GM21526 (cell line): ENCODE results near the gene AIFM3.
"Not testable (repeated sequence)": the region's sequence is repeated elsewhere in the genome, so short reads cannot be mapped to it uniquely, and the experiment has no call there.

Experiments used
- ATAC-seq: cut with Tn5 transposase; IDR thresholded peaks from one replicate; pipeline ENCODE4 v1.9.1; 2021; ENCODE audit warnings: moderate library complexity; ENCODE audit not compliant: unreplicated experiment, low FRiP score

Gene AIFM3, protein sequence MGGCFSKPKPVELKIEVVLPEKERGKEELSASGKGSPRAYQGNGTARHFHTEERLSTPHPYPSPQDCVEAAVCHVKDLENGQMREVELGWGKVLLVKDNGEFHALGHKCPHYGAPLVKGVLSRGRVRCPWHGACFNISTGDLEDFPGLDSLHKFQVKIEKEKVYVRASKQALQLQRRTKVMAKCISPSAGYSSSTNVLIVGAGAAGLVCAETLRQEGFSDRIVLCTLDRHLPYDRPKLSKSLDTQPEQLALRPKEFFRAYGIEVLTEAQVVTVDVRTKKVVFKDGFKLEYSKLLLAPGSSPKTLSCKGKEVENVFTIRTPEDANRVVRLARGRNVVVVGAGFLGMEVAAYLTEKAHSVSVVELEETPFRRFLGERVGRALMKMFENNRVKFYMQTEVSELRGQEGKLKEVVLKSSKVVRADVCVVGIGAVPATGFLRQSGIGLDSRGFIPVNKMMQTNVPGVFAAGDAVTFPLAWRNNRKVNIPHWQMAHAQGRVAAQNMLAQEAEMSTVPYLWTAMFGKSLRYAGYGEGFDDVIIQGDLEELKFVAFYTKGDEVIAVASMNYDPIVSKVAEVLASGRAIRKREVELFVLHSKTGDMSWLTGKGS

DNA sequence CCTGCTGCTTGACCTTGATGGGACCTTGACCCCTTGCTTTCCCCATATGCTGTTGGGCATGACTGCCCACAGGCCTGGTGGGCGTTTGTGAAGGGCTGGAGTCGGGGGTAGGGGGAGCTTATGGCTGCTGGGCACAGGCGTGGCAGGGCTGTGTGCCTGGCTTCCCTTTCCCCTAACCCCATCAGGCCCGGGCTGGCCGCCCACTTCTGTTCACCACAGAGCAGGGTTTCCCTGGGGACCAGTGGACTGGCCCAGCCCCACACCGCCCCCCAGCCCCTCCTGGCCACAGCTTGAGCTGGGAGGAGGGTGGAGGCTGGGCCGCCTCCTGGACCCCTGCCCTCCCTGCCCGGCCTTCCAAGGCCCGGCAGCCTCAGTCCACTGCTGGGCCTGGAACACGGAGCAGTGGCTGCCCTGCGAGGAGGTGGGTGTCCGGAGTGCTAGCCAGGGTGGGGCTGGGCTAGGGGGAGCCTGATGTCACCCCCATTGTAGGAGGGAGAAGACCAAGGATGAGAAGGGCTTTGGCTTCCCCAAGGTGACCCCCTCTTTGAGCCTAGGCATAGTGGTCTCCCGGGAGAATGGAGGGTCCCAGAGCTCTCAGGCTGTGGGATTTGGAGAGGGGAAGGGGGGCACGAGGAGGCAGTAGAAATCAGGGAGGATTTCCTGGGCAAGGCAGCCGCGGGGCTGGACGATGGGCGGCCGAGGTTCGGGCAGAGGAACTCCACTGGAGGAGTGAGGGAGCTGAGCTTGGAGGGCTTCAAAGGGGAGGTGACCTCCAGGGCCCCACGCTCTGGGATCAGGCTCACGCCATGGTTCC, at the start of gene AIFM3:
TSS of gene AIFM3 (plus strand) at position 373 of the 814 bp plus-strand sequence. CDS start 690 bp downstream, outside the sequence.
- ATAC-seq = no peak

DNA sequence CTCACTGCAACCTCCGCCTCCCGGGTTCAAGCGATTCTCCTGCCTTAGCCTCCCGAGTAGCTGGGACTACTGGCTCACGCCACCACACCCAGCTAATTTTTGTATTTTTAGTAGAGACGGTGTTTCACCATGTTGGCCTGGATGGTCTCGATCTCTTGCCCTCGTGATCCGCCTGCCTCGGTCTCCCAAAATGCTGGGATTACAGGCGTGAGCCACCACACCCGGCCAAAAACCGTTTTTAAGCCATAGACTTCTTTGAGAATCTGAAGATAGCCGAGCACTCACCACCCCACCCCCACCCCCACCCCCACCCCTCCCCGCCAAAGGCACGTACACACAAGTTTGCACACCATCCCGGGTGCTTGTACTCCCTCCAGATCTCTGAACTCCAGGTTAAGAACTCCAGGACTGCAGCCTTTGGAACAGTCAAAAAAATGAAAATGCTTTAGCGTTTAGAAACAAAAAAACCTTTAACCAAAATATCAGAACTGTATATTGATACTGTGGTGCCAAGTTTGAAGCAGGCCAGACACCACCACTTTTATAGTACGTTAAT, 48.3 kb upstream of the AIFM3 start:
- ATAC-seq = no peak

DNA sequence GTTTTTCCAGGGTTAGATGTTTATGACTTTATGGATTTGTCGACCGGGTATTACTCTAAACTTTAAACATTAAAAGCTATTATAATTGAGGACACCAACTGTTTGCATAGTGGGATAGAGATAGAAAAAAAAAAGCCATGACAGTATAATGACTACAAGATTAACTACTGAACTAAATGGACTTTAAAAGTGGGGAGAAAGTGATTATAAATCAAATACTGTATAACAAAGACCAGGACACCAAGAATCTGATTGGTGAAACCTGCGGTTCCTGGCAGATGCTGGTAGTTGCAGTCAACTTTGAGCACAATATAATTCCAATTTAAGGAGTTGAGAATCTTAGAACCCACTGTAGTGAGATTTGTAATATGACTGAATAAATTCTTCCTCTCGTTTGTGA, 47.3 kb upstream of the AIFM3 start:
- no peak for ATAC-seq

DNA sequence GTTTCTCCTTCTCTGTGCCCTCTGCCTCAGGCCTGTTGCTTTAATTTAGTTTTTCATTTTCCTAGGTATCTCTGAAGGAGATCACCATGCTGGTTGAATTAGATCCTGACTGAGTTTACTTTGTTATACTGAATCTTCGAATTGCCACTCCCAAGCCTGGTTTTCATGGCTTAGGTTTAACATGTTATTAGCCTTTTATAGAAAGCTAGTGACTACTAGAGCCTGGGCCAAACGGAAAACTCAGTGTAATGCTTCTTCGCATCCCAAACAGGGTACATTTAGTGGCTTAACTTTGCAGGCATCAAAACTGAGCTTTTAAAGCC, 46.2 kb upstream of the AIFM3 start:
- no peak for ATAC-seq

DNA sequence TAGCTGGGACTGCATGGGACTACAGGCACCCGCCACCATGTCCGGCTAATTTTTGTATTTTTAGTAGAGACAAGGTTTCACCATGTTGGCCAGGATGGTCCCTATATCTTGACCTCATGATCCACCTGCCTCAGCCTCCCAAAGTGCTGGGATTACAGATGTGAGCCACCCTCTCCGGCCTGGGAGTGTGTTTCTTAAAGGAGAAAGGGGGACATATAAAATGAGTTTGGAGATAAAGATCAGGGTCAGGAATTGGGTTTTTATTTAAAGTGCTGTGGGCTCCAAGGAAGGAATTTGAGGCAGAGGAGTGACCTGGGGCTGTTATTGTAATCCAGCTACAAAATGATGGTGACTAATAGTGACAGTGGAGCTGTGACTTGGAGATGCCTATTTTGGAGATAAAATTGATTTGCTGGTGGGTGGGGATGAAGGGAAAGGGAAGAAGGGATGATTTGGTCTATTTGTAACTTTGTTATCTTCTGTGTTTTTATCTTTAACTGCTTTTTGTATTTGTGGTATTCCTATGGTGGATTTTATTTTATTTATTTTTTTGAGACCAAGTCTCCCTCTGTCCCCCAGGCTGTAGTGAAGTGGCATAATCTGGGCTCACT, 44.8 kb upstream of the AIFM3 start:
- no peak for ATAC-seq

DNA sequence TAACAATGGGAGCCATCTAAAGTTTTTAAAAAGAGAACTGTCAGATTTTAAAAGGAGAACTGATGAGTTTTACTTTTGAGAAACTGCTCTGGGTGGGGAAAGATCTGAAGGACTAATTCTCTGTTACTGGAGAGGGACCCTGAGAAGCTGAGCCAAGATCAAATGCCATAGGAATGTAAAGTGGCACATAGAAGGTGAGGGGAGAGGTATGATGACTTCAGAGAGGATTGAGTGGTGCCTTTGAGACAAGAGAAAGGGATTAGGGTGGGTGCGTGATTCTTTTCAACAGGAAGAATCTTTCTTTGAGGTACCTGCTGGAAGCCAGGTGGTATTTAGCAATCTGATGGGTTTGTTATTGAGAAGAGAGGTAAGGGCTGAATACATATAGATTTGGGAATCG, 40.8 kb upstream of the AIFM3 start:
- no peak for ATAC-seq

DNA sequence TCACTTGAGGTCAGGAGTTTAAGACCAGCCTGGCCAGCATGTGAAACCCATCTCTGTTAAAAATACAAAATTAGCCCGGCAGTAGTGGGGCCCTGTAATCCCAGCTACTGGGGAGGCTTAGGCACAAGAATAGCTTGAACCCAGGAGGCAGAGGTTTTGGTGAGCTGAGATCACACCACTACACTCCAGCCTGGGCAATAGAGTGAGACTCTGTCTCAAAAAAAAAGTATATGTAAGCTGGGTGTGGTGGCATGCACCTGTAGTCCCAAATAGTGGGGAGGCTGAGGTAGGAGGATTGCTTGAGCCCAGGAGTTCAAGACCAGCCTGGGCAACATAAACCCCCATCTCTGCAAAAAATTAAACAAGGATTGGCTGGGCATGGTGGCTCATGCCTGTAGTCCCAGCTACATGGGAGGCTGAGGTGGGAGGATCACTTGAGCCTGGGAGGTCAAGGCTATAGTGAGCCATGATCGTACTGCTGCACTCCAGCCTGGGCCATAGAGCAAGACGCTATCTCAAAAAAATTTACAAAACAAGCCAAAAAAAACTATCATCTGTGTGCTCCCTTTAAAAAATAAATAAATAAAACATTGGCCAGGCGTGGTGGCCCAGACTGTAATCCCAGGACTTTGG, 39.0 kb upstream of the AIFM3 start:
- ATAC-seq = no peak

DNA sequence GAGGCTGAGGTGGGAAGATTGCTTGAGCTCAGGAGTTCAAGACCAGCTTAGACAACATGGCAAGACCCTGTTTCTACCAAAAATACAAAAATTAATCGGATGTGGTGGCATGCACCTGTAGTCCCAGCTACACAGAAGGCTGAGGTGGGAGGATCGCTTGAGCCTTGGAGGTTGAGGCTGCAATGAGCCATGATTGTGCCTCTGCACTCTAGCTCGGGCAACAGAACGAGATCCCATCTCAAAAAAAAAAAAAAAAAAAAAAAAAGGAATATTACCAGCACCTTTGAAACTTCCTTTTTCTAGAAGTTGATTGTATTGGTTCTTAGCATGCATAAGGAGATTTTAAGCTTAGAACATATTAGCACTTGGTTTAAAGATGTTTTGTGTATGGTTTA, 38.5 kb upstream of the AIFM3 start:
- no peak for ATAC-seq

DNA sequence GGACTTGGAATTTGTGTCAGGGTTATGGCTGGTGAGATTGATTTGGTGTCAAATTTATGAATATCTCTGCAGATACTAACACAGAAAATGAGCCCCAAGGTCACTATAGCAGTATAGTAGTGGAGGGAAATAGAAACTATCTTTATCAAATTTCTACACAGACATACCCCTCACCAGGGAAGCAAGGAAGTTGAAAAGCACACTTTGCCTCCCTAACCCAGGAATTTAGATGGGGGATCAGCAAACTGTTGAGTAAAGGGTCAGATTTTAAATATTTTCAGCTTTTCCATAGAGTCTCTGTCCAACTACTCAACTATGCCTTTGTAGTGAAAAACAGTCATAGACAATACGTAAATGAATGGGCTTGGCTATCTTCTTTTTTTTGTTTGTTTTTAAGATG, 37.1 kb upstream of the AIFM3 start:
- ATAC-seq = no peak

DNA sequence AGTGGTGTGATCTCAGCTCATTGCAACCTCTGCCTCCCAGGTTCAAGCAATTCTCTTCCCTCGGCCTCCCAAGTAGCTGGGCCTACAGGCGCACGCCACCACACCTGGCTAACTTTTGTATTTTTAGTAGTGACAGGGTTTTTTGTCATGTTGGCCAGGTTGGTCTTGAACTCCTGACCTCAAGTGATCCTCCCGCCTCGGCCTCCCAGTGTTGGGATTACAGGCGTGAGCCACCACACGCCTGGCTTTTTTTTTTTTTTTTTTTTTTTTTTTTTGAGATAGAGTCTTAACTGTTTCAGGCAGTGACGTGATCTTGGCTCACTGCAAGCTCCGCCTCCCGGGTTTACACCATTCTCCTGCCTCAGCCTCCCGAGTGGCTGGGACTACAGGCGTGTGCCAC, 36.6 kb upstream of the AIFM3 start:
- not testable (repeated sequence) for ATAC-seq

DNA sequence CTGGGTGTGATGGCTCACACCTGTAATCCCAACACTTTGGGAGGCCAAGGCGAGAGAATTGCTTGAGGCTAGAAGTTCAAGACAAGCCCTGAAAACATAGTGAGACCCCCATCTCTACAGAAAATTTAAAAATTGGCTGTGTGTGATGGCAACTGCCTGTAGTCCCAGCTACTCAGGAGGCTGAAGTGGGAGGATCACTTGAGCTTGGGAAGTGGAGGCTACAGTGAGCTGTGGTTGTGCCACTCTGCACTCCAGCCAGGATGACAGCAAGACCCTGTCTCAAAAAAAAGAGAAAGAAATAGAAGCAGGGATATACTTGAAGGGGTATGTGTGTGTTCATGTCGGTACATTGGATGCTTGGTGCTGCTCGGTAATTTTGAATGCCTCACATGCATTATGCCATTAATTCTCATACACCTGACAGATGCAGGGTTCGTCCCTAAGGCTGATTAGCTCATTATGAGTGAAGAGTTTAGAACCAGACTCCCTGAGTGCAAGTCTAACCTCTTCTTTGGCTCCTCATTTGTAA, 35.9 kb upstream of the AIFM3 start:
- no peak for ATAC-seq

DNA sequence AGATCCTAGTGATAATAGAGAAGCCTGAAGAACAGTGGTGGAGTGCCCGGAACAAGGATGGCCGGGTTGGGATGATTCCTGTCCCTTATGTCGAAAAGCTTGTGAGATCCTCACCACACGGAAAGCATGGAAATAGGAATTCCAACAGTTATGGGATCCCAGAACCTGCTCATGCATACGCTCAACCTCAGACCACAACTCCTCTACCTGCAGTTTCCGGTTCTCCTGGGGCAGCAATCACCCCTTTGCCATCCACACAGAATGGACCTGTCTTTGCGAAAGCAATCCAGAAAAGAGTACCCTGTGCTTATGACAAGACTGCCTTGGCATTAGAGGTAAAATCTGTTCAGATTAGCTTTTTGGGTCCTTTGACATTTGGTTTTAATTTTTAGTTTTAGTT, 33.1 kb upstream of the AIFM3 start:
- ATAC-seq = no peak

DNA sequence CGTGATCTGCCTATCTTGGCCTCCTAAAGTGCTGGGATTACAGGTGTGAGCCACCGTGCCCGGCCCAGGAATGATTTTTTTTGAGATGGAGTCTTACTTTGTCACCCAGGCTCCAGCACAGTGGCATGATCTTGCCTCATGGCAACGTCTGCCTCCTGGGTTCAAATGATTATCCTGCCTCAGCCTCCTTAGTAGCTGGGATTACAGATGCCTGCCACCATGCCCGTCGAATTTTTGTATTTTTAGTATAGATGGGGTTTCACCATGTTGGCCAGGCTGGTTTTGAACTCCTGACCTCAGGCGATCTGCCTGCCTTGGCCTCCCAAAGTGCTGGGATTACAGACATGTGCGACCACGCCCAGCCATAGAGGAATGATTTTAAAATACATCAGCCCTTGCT, 32.0 kb upstream of the AIFM3 start:
- not testable (repeated sequence) for ATAC-seq

DNA sequence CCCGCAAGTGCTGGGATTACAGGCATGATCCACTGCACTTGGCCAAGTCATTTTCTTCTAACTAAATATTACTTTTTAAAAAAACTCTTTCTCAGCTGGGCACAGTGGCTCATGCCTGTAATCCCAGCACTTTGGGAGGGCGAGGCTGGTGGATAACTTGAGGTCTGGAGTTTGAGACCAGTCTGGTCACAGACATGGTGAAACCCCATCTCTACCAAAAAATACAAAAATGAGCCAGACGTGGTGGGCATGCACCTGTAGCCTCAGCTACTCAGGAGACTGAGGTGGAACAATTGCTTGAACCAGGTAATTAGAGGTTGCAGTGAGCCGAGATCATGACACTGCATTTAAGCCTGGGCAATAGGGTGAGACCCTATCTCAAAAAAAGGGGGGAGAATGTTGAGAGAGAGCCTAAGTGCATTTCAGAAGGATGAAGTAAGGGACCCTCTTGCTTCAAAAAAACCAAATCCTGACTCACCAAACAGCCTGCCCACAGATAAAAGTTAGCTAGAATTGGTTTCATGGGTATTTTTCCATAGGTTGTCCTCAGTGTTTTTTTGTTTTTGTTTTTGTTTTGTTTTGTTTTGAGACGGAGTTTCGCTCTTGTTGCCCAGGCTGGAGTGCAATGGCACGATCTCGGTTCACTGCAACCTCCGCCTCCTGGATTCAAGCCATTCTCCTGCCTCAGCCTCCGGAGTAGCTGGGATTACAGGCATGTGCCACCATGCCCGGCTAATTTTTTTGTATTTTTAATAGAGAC, 31.1 kb upstream of the AIFM3 start:
- not testable (repeated sequence) for ATAC-seq

DNA sequence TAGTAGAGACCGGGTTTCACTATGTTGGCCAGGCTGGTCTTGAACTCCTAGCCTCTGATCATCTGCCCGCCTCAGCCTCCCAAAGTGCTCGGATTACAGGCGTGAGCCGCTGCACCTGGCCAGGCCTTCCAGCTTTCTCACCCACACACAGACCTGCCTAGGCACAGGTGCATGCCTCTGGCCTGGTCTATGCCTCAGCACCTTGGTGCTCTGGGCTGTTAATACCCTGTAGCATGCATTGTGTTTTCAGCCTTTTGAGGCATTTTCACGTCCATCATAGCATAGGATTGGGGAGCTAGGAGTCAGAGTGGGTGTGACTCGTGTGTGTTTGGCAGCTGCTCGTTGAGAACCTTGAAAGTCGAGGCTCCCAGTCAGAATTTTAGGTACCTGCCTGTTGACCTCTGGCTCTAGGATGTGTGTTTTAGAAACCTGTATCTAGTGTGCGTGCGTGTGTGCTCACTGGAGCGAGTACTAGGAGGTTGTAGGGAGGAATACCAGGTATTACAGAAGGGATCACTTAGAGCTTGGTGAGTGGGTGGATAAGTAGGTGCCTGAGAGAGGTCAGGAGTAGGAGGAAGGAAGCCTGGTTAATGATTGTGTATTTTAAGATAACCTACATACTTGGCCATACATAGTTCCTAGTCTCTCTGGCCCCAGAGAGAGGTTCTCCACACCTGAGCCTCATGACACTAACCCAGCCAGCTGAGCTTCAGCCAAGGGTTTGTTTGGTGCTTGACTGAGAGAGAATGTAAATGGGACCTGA, 29.8 kb upstream of the AIFM3 start:
- no peak for ATAC-seq

DNA sequence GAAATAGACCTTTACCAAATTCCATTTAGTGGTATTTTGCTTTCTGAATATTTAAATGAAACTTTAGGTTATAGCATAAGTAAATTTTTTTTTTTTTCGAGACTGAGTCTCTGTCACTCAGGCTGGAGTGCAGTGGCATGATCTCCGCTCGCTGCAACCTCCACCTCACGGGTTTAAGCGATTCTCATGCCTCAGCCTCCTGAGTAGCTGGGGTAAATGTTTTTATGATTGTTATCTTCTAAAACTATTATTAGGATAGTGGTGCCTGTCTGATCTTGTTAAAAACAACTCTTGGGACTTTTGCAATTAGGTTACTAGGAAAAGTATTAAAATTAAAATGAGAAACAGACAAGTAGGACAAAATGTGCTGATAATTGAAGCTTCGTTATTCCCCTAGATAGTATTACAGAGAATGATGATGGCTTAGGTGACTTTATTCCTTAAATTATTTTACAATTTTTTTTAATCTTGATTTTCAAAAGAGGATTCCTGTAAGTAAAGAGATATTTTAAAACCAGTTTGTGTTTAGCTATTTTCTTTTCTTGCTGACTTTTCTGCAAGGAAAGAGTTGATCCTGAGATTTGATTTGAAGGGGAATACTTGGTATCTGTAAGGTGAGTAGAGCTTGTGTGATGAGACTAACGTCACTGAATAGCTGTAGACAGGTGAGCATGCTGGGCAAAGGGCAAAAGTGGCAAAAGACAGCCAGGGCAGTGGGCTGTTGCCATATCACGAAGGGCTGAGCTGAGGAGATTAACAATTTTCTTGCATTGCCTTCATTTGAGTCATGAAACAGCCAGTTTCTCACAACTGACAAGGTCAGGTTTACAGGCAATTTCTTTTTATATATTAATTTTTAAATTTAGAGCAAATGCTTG, 29.0 kb upstream of the AIFM3 start:
- no peak for ATAC-seq

DNA sequence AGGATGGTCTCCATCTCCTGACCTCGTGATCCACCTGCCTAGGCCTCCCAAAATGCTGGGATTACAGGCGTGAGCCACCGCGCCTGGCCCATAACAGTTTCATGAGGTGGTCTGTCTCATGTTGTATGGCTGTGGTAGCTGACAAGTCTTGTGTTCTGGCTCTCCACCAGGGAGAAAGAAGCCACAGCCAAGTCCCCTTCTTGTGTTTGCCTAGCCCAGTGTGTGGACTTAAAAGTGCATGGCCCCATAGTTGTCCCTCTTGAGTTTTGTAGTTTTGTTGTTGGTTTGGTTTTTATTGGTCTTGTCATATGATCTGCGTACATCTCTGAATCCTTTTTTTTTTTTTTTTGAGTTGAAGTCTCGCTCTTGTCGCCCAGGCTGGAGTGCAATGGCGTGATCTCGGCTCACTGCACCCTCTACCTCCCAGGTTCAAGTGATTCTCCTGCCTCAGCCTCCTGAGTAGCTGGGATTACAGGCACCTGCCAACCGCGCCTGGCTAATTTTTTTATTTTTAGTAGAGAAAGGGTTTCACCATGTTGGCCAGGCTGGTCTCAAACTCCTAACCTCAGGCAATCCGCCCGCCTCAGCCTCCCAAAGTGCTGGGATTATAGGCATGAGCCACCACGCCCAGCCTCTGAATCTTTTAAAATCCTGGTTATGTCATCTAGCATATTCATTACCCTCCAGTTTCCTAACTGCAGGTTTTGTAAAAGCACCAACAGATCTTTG, 27.4 kb upstream of the AIFM3 start:
- ATAC-seq = not testable (repeated sequence)
